Renal cortex interstitium (tissue), 11 donors: ENCODE data around the gene DNAAF1. TPM values are rescaled to one million over a fixed set of nuclear protein-coding genes. Genes with fewer than 3 reads are reported as not detected.
A peak's percentile ranks its signal among the peaks of the same experiment; 100 is the strongest.

Source experiments
- DNase-seq, 11 donors: peaks; one replicate each; pipeline ENCODE4 v3.0.0-alpha.2; 2013; ENCODE audit warnings: low read depth in 9 of 11, low spot score in 4 of 11; ENCODE audit errors: extremely low read depth in 1 of 11
- polyA plus RNA-seq, 3 donors: library from polyadenylated mRNA; unstranded; fragments of 120-200 nt; gene quantifications; one replicate each; pipeline ENCODE4 v1.2.1, GENCODE V29; 2013; ENCODE audit not compliant: insufficient read length in 3 of 3

DNAAF1 gene
- polyA plus RNA-seq, 3 donors: 3.6 to 9.4 (median 4.2) TPM

DNA sequence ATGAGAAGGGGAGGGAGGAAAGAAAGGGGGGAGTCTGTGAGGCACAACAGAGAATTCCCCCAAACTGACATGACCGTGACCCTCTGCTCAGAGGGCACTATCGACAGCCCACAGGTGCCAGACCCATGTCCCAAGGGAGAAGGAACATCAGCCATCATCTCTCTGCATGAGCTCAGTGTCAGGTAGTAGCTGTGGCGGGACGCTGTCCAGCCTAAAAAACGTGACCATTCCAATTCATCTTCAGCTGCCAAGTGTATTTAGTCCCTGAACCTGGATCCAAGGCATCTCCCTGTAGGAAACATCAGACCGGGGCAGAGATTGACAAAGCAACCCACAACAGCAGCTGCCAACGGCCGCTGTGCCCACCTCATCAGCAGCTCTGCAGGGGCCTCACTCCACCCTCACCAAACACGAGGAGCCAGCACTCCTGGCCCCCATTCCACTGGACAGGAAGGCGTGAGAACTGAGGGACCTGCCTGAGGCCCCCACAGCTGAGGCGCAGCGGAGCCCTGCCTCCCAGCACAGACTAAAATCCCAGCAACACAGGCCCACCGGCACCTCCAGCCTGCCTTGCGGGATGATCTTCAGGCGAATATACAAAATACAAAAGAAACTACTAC is 33.1 kb downstream of the DNAAF1 start:
- no peak for DNase-seq

DNA sequence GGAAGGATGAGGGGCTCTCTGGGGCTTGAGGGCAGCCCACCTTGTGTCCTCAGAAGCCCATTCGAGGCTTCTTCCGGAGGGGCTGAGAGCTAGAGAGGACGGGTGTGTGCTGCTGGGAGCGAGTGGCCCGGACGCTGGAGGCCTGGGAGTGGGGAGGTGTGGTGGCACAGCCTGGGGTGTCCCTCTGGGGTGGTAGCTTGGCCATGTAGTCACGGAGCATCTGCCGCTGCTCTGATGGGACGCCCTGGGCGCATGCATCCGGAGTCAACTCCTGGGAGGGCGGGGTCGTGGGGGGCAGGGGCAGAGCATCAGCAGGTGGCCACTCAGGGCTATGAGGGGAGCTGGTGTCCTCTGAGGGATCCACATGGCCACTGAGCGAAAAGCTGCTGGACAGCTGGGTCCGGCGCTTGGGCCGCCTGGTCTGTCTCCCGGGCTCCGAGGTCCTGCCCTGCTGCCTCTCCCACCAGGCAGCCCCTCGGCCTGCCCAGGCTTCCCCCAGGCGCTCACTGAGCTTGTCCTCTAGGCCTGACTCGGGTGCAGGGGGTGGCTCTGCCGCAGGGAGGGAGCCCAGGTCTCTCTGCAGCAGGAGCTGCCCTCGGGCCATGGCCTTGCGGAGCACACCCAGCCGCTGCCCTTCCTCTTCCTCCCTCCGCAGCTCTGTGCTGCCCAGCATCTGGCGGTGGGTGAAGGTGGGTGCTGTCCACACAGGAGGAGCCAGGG is 33.9 kb downstream of the DNAAF1 start:
- no peak for DNase-seq

DNA sequence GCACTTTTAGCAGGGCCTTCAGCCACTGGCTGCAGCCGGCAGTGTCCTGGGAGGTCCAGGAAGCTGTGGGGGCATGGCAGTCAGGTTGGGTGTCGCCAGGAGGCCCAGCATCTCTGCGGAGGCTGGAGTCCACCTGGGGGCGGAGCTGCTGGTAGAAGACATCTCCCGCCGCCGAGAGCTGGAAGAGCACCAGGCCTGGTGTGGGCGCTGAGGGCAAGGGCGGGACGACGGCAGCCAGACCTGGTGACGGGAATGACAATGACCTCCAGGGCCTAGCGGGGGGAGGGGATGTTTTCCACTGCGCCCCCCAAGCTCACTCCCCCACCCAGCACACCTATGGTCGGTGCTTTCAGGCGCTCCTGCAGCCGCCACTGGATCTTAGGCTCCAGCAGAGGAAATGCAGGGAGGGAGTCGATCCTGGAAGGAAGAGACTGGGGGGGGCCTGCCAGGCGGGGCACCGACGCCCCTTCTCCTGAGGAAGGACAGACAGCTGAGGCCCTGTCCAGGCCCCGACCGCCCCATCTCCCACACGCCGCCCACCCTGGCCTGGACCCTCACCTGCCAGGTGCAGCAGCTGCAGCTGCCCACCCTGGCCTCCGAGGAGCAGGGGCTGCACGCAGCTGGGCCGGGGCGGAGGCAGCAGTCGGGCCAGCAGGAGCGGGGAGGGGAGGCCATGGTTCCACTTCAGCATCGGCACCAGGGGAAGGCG is 34.7 kb downstream of the DNAAF1 start:
- no peak for DNase-seq

DNA sequence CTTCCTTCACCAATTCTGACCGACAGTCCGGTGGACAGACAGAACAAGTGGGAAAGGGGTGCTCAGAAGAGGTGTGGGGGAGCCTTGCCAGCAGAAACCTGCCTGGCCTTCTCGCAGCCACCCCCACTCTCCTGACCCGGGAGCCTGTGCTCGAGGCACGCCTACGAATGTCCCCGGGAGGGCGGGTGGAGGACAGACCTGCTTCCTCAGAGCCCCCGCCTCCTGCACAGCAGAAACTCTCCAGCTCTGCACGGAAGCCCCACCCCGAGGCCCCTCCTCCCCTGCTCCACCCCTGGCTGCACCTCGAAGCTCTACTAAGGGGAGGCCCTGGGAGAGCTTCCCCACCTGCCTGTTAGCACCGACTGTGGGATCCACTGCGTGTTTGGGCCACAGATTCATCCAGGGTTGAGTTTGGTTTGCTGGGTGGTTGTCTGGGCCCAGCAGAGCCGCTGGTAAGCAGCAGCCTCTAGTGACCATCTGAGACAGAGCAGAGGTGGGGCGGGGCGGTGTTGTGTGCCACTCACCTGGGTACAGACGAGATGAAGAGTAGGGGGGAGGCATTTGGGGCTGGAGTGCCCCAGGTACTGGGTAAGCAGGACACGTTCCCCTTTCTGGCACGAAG is 35.5 kb downstream of the DNAAF1 start:
- no peak for DNase-seq

DNA sequence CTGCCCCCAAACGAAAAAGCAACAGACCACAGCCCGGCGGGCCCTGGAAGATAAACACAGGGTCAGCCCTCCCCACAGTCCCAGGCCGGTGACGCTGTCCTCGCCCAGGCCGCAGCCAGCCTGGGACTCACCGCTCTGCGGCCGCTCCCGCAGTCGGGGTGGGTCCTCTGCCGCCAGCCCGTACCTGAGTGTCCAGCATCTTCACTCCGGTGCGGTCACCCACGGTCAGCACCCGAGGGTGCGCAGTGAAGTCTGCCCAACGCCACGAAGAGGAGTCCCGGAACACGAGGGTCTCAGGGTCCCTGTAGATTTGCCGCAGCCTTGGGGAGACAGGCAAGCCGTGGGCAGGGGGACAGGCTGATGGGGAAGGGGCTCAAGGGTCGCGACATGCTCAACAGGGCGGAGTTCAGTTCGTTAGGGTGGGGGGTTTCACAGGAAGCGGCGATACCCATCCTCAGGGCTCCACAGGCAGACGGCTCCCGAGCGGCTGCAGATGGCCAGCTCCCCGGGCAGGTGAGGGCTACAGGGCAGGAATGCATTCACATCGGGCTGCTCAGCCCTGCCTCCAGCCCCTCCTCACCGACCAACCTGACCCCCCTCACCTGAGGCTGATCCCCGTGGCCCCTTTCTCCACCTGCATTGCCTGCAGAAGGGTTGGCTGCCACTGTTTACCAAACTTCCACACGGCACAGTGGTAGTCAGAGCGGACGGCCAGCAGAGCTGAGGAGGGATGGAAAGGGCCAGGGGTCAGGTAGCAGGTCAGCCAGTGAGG is 36.2 kb downstream of the DNAAF1 start:
- DNase-seq: no peak

DNA sequence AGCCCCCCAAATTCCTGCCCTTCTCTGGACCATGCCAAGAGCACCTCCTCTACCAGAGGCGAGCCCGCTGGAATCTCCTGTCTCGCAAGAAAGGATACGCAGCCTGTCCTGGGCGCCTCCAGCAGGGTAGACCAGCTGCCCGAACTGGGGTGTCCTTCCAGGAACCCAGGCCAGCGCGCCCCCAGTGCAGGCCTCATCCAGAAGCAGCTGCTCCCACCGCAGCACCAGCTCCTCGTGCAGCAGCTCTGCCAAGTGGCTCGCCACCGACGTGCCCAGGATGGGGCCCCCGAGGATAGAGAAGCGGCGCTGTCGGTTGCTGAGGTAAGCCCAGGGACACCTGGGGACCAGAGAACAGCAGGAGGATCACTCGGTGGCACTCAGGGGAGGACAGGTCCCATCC is 37.0 kb downstream of the DNAAF1 start:
- DNase-seq: no peak

DNA sequence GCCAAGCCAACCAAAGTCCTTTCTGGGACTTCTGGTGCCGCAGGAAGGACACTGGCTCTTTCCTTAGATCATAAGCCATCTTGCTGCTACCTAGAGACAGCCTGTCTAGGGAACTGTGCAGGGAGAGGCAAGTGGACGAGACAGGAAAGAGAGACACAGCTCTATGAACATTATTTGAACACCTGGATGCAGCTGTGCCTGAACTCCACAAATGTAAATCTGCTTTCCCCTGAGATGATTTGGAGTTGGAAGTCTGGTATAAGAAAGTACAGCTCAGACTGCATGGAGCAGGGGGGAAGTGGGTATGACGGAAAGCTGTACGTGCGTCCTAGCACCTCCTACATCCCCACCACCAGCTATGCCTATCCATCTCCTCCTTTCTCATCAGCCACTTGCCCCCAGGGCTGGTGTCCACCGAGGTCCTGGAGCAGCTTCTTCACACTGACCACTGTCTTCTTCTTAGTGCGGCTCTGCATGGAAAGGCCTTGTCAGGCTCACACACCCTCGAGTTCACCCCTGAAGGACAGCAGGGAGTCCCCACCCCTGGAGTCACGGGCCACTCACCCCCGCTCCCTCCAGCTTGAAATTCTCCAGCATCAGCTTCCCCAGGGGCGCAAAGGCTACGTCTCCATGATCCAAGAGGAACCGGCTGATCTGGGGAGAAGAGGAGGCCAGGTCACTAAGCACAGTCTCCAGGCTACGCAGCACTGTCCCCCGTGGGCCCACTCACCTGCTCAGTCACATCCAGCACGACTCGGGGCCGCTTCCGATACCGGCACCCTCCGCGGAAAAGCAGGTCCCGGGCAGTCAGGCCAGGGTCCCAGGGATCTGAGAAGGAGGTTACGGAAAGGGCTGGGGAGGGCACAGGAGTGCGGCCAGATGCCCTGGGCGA is 37.8 kb downstream of the DNAAF1 start:
- no peak for DNase-seq

DNA sequence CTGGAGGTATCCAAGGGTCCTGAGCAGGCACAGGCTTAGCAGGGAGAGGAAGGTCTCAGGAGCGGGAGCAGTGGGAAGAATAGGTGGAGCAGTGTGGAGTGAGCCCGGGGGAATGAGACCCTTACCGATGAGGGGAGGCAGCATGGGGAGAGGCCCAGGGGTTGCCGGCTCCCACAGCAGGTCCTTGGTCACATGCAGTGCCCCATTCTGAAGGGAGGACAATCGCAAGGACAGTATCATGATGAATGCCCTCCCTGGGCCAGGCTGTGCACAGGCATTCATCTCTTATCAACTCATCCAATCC is 38.4 kb downstream of the DNAAF1 start:
- DNase-seq: no peak

DNA sequence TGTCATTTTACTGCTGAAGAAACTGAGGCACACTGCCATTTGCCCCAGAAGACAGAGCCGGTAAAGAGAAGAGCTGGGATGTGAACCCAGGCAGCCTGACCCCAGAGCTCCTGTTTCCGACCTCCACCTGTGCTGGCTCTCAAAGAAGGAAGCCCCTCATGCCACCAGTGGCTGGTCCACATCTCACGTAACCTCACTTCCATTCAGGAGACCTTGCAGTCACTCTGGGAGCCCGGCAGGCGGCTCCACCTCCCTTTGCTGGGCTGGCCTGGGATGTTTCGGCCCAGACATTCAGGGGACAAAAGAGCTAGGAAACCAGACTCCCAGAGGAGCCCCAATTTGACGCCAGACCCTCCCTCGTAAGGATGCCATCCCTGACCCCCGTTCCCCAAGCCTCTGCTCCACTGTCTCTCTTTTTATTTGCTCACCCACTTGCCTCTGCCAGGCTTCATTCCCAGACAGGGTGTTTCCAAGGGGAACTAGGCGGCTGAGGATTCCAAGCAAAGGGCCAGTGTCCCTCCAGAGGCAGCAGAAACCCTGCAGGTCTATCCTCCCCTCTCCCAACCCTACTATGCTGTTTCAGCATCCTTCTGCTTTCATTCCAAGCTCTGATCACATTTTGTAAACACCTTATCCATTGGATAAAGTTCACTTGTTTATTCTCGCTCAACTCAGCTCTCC is 38.9 kb downstream of the DNAAF1 start:
- no peak for DNase-seq

DNA sequence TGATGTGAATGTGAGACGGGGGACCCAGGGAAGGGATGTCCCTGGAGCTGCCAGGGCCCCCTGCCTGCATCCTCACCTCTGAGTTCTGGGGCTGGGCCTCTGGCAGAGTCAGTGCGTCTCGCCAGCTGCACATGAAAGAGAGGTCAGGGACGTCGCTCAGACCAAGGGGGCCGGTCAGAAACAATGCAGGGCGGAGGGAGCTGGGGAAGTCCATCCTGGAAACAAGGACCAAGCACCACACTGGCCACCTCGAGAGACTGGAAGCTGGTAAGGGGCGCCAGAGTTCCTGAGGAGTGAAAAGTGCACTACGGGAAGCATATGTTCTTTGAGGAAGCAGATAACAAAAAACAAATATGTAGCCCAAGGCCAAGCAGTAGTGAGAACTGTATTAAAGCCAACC is 39.7 kb downstream of the DNAAF1 start:
- no peak for DNase-seq

DNA sequence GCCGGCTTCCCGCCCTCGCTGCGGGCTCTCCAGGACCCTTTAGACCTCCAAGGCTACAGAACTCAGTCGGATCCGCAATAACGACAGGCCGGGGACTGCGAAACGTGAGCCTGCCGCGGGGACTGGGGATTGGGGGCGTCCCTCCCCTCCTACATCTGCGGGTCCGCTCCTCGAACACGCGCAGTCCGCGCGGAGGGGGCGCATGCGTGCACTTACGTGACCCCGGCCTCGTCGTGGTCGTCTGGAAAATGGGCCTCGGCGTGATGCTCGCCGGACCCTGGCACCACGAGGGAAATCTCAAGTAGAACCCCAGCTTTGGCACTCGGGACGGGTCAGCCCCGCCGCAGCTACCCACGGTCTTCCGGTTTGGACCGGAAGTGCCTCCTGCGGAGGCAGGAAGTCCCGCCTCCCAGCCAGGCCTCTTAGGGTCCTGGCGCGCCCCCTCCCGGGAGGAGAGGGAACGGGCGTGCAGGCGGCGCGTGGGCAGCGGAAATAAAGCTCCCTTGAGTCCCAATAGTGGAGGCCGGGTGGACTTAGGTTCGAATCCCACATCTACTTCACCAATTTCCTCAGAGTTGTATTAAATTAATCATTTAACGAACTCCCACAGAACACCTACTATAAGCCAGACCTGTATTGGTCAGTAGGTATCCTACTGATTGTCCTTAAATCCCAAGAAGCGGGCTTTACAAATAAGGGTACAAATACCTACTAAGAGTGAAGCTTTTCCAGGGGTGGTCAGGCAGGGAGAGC is 41.8 kb downstream of the DNAAF1 start, which contains the start of gene TAF1C:
TAF1C (minus strand) TSS at position 373 of the 753 bp plus-strand sequence. CDS start 2,069 bp downstream, outside the sequence.
- peak; percentile 86 to 97 (median 90) for DNase-seq

DNA sequence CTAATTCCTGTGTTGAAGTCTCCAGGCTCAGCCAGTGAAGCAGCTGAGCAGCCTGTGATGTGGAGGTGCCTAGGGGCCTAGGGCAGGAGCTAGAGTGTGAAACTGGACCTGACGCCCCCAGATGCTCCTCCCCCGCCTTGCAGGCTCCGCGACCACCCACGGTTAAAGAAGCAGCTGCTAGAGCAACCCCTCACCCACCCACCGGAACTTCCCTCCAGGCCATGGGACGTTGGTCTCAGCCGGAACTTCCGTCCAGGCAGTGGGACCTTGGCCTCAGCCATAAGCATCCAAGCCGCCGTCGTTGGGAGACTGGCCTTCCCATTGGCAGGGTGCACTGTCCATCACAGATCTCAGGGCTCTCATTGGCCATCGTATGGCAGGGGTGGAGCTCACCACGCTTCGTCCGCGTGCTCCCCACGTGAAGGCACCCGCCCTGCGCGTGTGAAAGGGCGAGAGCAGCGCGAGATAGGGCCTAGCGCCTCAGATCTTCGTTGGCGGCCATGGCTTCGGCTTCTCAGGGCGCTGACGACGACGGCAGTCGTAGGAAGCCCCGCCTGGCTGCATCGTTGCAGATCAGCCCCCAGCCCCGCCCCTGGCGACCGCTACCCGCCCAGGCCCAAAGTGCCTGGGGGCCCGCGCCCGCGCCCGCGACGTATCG is 45.8 kb downstream of the DNAAF1 start, which contains the start of gene ADAD2:
ADAD2 (plus strand) TSS at position 427 of the 658 bp plus-strand sequence; CDS start at position 501, 74 bp downstream.
- no peak for DNase-seq

DNA sequence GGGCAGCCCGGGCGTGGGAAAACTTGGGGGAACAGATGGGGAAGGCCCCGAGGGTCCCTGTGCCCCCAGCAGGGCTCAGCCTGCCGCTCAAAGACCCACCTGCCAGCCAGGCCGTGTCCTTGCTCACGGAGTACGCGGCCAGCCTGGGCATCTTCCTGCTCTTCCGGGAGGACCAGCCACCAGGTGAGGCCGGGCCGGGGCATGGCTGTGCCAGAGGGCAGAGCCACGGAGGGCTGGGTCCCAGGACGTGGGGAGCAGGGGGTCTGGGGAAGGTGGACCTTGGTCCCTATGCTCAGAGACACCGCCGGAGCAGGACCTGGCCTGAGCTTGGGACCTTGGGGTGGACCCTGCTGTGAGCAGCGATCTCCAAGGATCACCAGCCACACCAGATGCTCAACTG is 46.4 kb downstream of the DNAAF1 start:
- DNase-seq: no peak

DNA sequence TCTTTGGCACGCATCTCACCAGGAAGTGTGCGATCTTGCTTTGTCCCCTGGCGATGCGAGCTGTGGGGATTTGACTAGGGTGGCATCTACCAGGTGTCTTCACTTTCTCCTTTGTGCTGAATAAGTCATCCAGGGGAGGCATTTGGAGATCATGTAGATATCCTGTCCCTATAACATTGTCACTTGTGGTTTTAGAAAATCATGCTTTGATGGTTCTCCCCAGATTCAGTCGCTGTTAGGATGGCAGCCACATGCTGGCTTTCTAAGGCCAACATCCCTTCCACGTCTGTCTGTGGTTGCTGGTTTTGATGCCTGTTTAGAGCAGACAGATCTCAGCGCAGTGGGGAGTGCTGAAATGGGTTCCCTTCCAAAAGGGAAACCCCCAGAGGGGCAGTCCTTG is 48.4 kb downstream of the DNAAF1 start:
- DNase-seq: no peak

DNA sequence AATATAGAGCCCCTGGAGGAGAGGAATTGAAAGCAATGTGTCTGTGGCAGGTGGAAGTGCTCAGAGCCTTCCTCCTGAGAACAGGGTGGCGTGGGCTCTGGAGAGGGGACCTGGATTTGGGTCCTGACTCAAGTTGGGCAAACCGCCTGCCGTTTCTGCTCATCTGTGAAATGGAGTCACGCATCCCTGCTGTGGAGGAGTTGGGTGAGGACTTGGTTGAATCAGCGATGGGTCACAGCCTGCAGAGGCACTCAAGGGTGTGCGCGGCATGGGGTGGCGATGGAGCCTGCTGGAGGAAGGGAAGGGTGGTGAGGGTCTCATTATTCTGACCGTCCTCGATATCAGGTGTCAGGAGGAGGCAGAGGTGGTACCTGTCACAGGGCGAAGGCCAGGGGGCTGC is 48.9 kb downstream of the DNAAF1 start:
- DNase-seq: no peak

DNA sequence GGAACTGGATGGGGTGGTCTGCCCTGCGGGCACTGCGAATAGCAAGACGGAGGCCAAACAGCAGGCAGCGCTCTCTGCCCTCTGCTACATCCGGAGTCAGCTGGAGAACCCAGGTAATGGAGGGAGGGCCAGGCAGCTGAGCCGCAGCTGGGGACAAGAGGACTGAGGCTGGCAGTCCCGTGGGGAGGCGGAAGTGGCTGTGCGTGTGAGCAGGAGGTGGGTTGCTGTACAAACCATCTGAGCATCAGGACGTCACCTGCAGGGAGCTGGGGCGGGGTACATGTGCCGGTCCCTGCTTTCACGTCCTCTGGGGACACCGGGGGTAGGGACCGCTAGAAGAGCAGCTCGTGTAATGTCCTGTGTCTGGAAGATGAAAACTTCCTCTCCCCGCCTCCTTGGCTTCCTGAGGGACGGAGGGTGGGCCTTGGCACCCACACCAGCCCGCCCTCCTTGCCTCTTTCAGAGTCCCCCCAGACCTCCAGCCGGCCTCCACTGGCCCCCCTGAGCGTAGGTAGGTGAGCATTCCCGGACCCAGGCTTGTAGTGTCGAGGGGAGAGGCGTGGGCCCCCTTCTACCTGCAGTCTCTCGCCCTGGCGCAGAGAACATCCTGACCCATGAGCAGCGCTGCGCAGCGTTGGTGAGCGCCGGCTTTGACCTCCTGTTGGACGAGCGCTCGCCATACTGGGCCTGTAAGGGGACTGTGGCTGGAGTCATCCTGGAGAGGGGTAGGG is 49.5 kb downstream of the DNAAF1 start:
- DNase-seq: peak in 1 of 11 donors; percentile 26
